Neural progenitor cell (in vitro differentiated cells): Measurements from ENCODE around the gene EPSTI1. TPM values are rescaled to one million over a fixed set of nuclear protein-coding genes. Genes with fewer than 3 reads are reported as not detected.

Source experiments
- DNase-seq: peaks from one replicate; pipeline ENCODE4 v3.0.0-alpha.2; 2016; ENCODE audit warnings: low spot score
- H2AFZ ChIP-seq: fragments of 200-600 bp; sonication (generic); replicated peaks from 2 replicates; pipeline ENCODE4 v1.6.1; 2016; ENCODE audit warnings: antibody characterized with exemption
- H3F3A ChIP-seq: fragments of 200-600 bp; sonication (generic); 2 replicates; pipeline ENCODE4 v1.6.1; 2016; ENCODE audit warnings: antibody characterized with exemption, low read depth
- H3K27ac ChIP-seq: fragments of 200-600 bp; sonication (generic); 2 replicates; pipeline ENCODE4 v1.5.1; 2016; ENCODE audit warnings: mild to moderate bottlenecking
- H3K27me3 ChIP-seq: fragments of 200-600 bp; sonication (generic); 2 replicates; pipeline ENCODE4 v1.6.1; 2016; ENCODE audit warnings: mild to moderate bottlenecking, moderate library complexity
- H3K36me3 ChIP-seq: fragments of 200-600 bp; sonication (generic); 2 replicates; pipeline ENCODE4 v1.5.1; 2016
- H3K4me1 ChIP-seq: fragments of 200-600 bp; sonication (generic); 2 replicates; pipeline ENCODE4 v1.6.1; 2016; ENCODE audit warnings: mixed run types
- H3K4me2 ChIP-seq: fragments of 200-600 bp; sonication (generic); 2 replicates; pipeline ENCODE4 v1.6.1; 2016
- H3K4me3 ChIP-seq: fragments of 200-600 bp; sonication (generic); 2 replicates; pipeline ENCODE4 v1.5.1; 2016
- H3K79me2 ChIP-seq: fragments of 200-600 bp; sonication (generic); 2 replicates; pipeline ENCODE4 v1.6.1; 2016; ENCODE audit warnings: low read depth
- H3K9ac ChIP-seq: fragments of 200-600 bp; sonication (generic); 2 replicates; pipeline ENCODE4 v1.6.1; 2016
- H3K9me3 ChIP-seq: fragments of 200-600 bp; sonication (generic); 2 replicates; pipeline ENCODE4 v1.5.1; 2016; ENCODE audit warnings: low read depth
- H4K20me1 ChIP-seq: fragments of 200-600 bp; sonication (generic); 2 replicates; pipeline ENCODE4 v1.6.1; 2016; ENCODE audit warnings: low read depth
- H3K27ac Mint-ChIP-seq: 3 replicates; pipeline ENCODE4 v1.8.0; 2021; ENCODE audit warnings: mixed read lengths
- H3K27me3 Mint-ChIP-seq: 2 replicates; pipeline ENCODE4 v1.8.0; 2022; ENCODE audit warnings: low read depth, mild to moderate bottlenecking, inconsistent platforms, moderate library complexity, mixed read lengths; ENCODE audit not compliant: insufficient read depth
- H3K36me3 Mint-ChIP-seq: 3 replicates; pipeline ENCODE4 v1.8.0; 2021; ENCODE audit warnings: mixed read lengths
- H3K4me1 Mint-ChIP-seq: 3 replicates; pipeline ENCODE4 v1.8.0; 2021; ENCODE audit warnings: mixed read lengths
- H3K4me3 Mint-ChIP-seq: 3 replicates; pipeline ENCODE4 v1.8.0; 2021; ENCODE audit warnings: mild to moderate bottlenecking, moderate library complexity, mixed read lengths
- H3K9me3 Mint-ChIP-seq: 3 replicates; pipeline ENCODE4 v1.8.0; 2020; ENCODE audit warnings: mixed read lengths
- EZH2 ChIP-seq: fragments of 200-600 bp; sonication (generic); IDR thresholded peaks from 2 replicates; pipeline ENCODE4 v1.6.1; 2017; ENCODE audit warnings: antibody characterized with exemption, mild to moderate bottlenecking, moderate library complexity
- EZH2phosphoT487 ChIP-seq: fragments of 200-600 bp; sonication (generic); IDR thresholded peaks from 2 replicates; pipeline ENCODE4 v1.6.1; 2017; ENCODE audit warnings: antibody characterized with exemption
- total RNA-seq: library from RNA; depleted of rRNA; stranded (reverse); fragments of >200 nt; gene quantifications from 2 replicates; pipeline ENCODE4 v1.2.3, GENCODE V29; 2015; ENCODE audit warnings: low replicate concordance
- TF ChIP-seq, protein P1 (sequence below): fragments of 200-600 bp; sonication (generic); IDR thresholded peaks from 2 replicates; pipeline ENCODE4 v1.5.1; 2017; ENCODE audit warnings: antibody characterized with exemption, mild to moderate bottlenecking

The EPSTI1 gene
- total RNA-seq, 1 donor from 2014 or later = 0.32 TPM

DNA sequence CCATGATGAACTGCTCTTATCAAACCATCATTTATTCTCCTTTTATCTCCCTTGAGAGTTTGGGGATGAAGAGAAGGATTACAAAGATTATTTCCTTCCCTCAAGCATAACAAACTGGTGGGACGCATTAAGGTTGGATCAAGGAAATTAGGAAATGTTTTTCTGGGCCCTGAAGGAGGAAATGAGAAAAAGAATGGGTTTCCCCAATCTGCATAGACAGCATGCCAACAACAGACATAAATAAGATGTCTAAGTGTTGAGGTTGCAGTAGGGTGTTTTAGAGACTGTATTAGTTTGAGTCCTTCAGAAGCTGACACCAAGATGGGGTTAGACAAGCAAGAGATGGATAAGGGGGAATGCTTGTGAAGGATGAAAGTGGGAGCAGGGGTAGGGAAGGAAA lies 7.3 kb downstream of the EPSTI1 start:
- no peak overlapping the region for H3K4me2 ChIP-seq
- DNase-seq = no peak
- H3K27ac Mint-ChIP-seq = no peak overlapping the region
- H3K27me3 ChIP-seq = no peaks in the 10 kb centered on the region
- no peak overlapping the region for H3K27ac ChIP-seq
- no peaks in the 10 kb centered on the region for H3K36me3 Mint-ChIP-seq
- TF ChIP-seq EZH2 (no peak), EZH2phosphoT487 (no peak)
- TF ChIP-seq, protein P1, sequence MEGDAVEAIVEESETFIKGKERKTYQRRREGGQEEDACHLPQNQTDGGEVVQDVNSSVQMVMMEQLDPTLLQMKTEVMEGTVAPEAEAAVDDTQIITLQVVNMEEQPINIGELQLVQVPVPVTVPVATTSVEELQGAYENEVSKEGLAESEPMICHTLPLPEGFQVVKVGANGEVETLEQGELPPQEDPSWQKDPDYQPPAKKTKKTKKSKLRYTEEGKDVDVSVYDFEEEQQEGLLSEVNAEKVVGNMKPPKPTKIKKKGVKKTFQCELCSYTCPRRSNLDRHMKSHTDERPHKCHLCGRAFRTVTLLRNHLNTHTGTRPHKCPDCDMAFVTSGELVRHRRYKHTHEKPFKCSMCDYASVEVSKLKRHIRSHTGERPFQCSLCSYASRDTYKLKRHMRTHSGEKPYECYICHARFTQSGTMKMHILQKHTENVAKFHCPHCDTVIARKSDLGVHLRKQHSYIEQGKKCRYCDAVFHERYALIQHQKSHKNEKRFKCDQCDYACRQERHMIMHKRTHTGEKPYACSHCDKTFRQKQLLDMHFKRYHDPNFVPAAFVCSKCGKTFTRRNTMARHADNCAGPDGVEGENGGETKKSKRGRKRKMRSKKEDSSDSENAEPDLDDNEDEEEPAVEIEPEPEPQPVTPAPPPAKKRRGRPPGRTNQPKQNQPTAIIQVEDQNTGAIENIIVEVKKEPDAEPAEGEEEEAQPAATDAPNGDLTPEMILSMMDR = no peak
- H3K9me3 ChIP-seq = no peaks in the 10 kb centered on the region
- H3K4me3 ChIP-seq = no peak overlapping the region
- H3K27me3 Mint-ChIP-seq = no peaks in the 10 kb centered on the region
- no peaks in the 10 kb centered on the region for H3K4me1 Mint-ChIP-seq
- H3K4me1 ChIP-seq = no peaks in the 10 kb centered on the region
- H2AFZ ChIP-seq = no peak overlapping the region
- H4K20me1 ChIP-seq = no peaks in the 10 kb centered on the region
- H3K4me3 Mint-ChIP-seq = no peak overlapping the region
- no peaks in the 10 kb centered on the region for H3K9me3 Mint-ChIP-seq
- H3K9ac ChIP-seq = no peak overlapping the region
- H3K36me3 ChIP-seq = no peaks in the 10 kb centered on the region
- H3F3A ChIP-seq = no peaks in the 10 kb centered on the region
- no peaks in the 10 kb centered on the region for H3K79me2 ChIP-seq

GRCh38 chr13:42984026-42984425 lies 8.0 kb downstream of the EPSTI1 start:
- Histone ChIP-seq H3K36me3 (no peaks in the 10 kb centered on the region), H3K4me2 (no peak overlapping the region), H3K4me3 (no peak overlapping the region), H3K79me2 (no peaks in the 10 kb centered on the region), H3K9me3 (no peaks in the 10 kb centered on the region), H4K20me1 (no peaks in the 10 kb centered on the region), H3K9ac (no peak overlapping the region), H3K27me3 (no peaks in the 10 kb centered on the region), H3K27ac (no peak overlapping the region), H3K4me1 (no peaks in the 10 kb centered on the region), H2AFZ (no peak overlapping the region), H3F3A (no peaks in the 10 kb centered on the region)
- Mint-ChIP-seq H3K27ac (no peak overlapping the region), H3K36me3 (no peaks in the 10 kb centered on the region), H3K9me3 (no peaks in the 10 kb centered on the region), H3K4me3 (no peak overlapping the region), H3K27me3 (no peaks in the 10 kb centered on the region), H3K4me1 (no peaks in the 10 kb centered on the region)
- TF ChIP-seq EZH2 (no peak), EZH2phosphoT487 (no peak)
- TF ChIP-seq, protein P1 = no peak
- no peak for DNase-seq

GRCh38 chr13:42981853-42982252 lies 10.2 kb downstream of the EPSTI1 start:
- Histone ChIP-seq H3K36me3 (no peaks in the 10 kb centered on the region), H3K27ac (no peak overlapping the region)
- H3K4me1 Mint-ChIP-seq = no peaks in the 10 kb centered on the region

More at GRCh38 chr13:42981853-42982252, 10.2 kb downstream of the EPSTI1 start:
- H3K4me2 ChIP-seq = no peak overlapping the region
- no peaks in the 10 kb centered on the region for H3K4me1 ChIP-seq
- TF ChIP-seq, protein P1 = no peak
- TF ChIP-seq EZH2 (no peak), EZH2phosphoT487 (no peak)
- no peaks in the 10 kb centered on the region for H3K9me3 Mint-ChIP-seq
- no peak overlapping the region for H3K9ac ChIP-seq
- no peak overlapping the region for H3K4me3 ChIP-seq
- no peaks in the 10 kb centered on the region for H3F3A ChIP-seq
- H3K27me3 ChIP-seq = no peaks in the 10 kb centered on the region
- H4K20me1 ChIP-seq = no peaks in the 10 kb centered on the region
- no peaks in the 10 kb centered on the region for H3K36me3 Mint-ChIP-seq
- DNase-seq = no peak
- H3K79me2 ChIP-seq = no peaks in the 10 kb centered on the region
- H3K27ac Mint-ChIP-seq = no peak overlapping the region
- H3K4me3 Mint-ChIP-seq = no peak overlapping the region
- H3K27me3 Mint-ChIP-seq = no peaks in the 10 kb centered on the region
- peak overlapping the region; percentile 63 for H2AFZ ChIP-seq
- no peaks in the 10 kb centered on the region for H3K9me3 ChIP-seq
